ENCODE data around the gene TXNRD1.

GRCh38 chr12:104286516-104287482 lies 71.2 kb downstream of the TXNRD1 start:
- TF ChIP-seq BACH2 (CRISPR knock-in tag; IDR thresholded peaks at IDR 0.05; ENCODE audit: borderline replicate concordance) (no peak), GLIS3 (CRISPR knock-in tag; IDR thresholded peaks at IDR 0.05) (no peak), ZFP3 (CRISPR knock-in tag; IDR thresholded peaks at IDR 0.05) (0 out of 2 replicates have a peak, but pooled peaks have one; percentile 32), ZFP30 (CRISPR knock-in tag; IDR thresholded peaks at IDR 0.05) (no peak), ARNTL (CRISPR knock-in tag; IDR thresholded peaks at IDR 0.05; ENCODE audit: borderline replicate concordance, low read depth) (no peak), ESRRG (CRISPR knock-in tag; IDR thresholded peaks at IDR 0.05) (no peak), PATZ1 (CRISPR knock-in tag; IDR thresholded peaks at IDR 0.05; ENCODE audit: borderline replicate concordance) (no peak), CSRNP3 (CRISPR knock-in tag; IDR thresholded peaks at IDR 0.05) (no peak), ZNF70 (CRISPR knock-in tag; IDR thresholded peaks at IDR 0.05) (0 out of 2 replicates have a peak, but pooled peaks have one; percentile 28), CREB5 (CRISPR knock-in tag; IDR thresholded peaks at IDR 0.05; ENCODE audit: low read depth) (no peak)

Data from SK-N-SH treated with all-trans-retinoic acid at 6 μM for 48 hours (cell line).